Liver (tissue), 9 donors: ENCODE measurements around the gene TMEM131. TPM values are rescaled to one million over a fixed set of nuclear protein-coding genes. Genes with fewer than 3 reads are reported as not detected.

Source experiments
- DNase-seq: peaks from one replicate; pipeline ENCODE4 v3.0.0-alpha.2; 2017; ENCODE audit warnings: low spot score
- H3K27ac ChIP-seq, 2 donors: one replicate each; pipeline ENCODE4 v1.7.0; 2013; ENCODE audit warnings: inconsistent platforms in 2 of 2, low read length in 2 of 2, control low read depth in 1 of 2, low read depth in 1 of 2, mild to moderate bottlenecking in 1 of 2
- H3K27me3 ChIP-seq, 4 donors: one replicate each; pipeline versions ENCODE4 v1.6.1 to v1.7.0; 2013; ENCODE audit warnings: low read length in 3 of 4, inconsistent platforms in 1 of 4, mild to moderate bottlenecking in 1 of 4, moderate library complexity in 1 of 4; ENCODE audit not compliant: control insufficient read depth in 4 of 4, insufficient read depth in 4 of 4
- H3K36me3 ChIP-seq, 4 donors: one replicate each; pipeline versions ENCODE4 v1.6.1 to v1.7.0; 2013; ENCODE audit warnings: low read length in 3 of 4, mild to moderate bottlenecking in 3 of 4, low read depth in 1 of 4, moderate library complexity in 1 of 4; ENCODE audit not compliant: control insufficient read depth in 4 of 4, insufficient read depth in 3 of 4
- H3K4me1 ChIP-seq, 4 donors: one replicate each; pipeline versions ENCODE4 v1.6.1 to v1.7.0; 2013; ENCODE audit warnings: low read length in 3 of 4, mild to moderate bottlenecking in 3 of 4, moderate library complexity in 1 of 4; ENCODE audit not compliant: control insufficient read depth in 4 of 4, insufficient read depth in 4 of 4
- H3K4me3 ChIP-seq, 3 donors: one replicate each; pipeline versions ENCODE4 v1.6.1 to v1.7.0; 2013; ENCODE audit warnings: low read length in 3 of 3, control low read depth in 1 of 3, low read depth in 1 of 3, mild to moderate bottlenecking in 1 of 3
- H3K9ac ChIP-seq, 2 donors: one replicate each; pipeline ENCODE4 v1.7.0; 2013; ENCODE audit warnings: low read length in 2 of 2, mild to moderate bottlenecking in 2 of 2, moderate library complexity in 2 of 2, control low read depth in 1 of 2, low read depth in 1 of 2
- H3K9me3 ChIP-seq, 4 donors: one replicate each; pipeline versions ENCODE4 v1.6.1 to v1.7.0; 2013; ENCODE audit warnings: low read length in 3 of 4; ENCODE audit not compliant: control insufficient read depth in 4 of 4
- ATF3 ChIP-seq: IDR thresholded peaks from 2 replicates; pipeline ENCODE4 v1.6.1; 2016; ENCODE audit warnings: antibody characterized with exemption
- EGR1 ChIP-seq, 2 donors: IDR thresholded peaks; 2 replicates each; pipeline ENCODE4 v1.6.1; 2016 to 2018; ENCODE audit warnings: antibody characterized with exemption in 2 of 2, low read depth in 2 of 2
- FOXA1 ChIP-seq: IDR thresholded peaks from 2 replicates; pipeline ENCODE4 v1.6.1; 2016; ENCODE audit warnings: antibody characterized with exemption
- FOXA2 ChIP-seq: IDR thresholded peaks from 2 replicates; pipeline ENCODE4 v1.6.1; 2016; ENCODE audit warnings: antibody characterized with exemption
- GABPA ChIP-seq, 2 donors: IDR thresholded peaks in 1 of 2; conservative IDR thresholded peaks in 1 of 2; 2 replicates each; pipeline ENCODE4 v1.6.1; 2016; ENCODE audit warnings: antibody characterized with exemption in 2 of 2, mild to moderate bottlenecking in 1 of 2, moderate library complexity in 1 of 2
- HNF4A ChIP-seq, 2 donors: conservative IDR thresholded peaks; 2 replicates each; pipeline ENCODE4 v1.6.1; 2016; ENCODE audit warnings: antibody characterized with exemption in 2 of 2, mild to moderate bottlenecking in 2 of 2
- HNF4G ChIP-seq: IDR thresholded peaks from 2 replicates; pipeline ENCODE4 v1.6.1; 2016; ENCODE audit warnings: antibody characterized with exemption
- JUND ChIP-seq, 2 donors: IDR thresholded peaks; 2 replicates each; pipeline ENCODE4 v1.6.1; 2016; ENCODE audit warnings: antibody characterized with exemption in 2 of 2
- MAX ChIP-seq: IDR thresholded peaks from 2 replicates; pipeline ENCODE4 v1.6.1; 2016; ENCODE audit warnings: antibody characterized with exemption
- NR2F2 ChIP-seq: IDR thresholded peaks from 2 replicates; pipeline ENCODE4 v1.6.1; 2016; ENCODE audit warnings: antibody characterized with exemption
- RAD21 ChIP-seq, 2 donors: IDR thresholded peaks; 2 replicates each; pipeline ENCODE4 v1.6.1; 2016; ENCODE audit warnings: antibody characterized with exemption in 2 of 2, mild to moderate bottlenecking in 2 of 2
- REST ChIP-seq: IDR thresholded peaks from 2 replicates; pipeline ENCODE4 v1.6.1; 2016; ENCODE audit warnings: antibody characterized with exemption, mild to moderate bottlenecking
- RXRA ChIP-seq, 2 donors: IDR thresholded peaks; 2 replicates each; pipeline ENCODE4 v1.6.1; 2017 to 2018; ENCODE audit warnings: antibody characterized with exemption in 2 of 2, mild to moderate bottlenecking in 1 of 2
- SP1 ChIP-seq: IDR thresholded peaks from 2 replicates; pipeline ENCODE4 v1.6.1; 2018; ENCODE audit warnings: antibody characterized with exemption, mild to moderate bottlenecking
- TAF1 ChIP-seq: conservative IDR thresholded peaks from 2 replicates; pipeline ENCODE4 v1.6.1; 2016; ENCODE audit warnings: antibody characterized with exemption, mild to moderate bottlenecking
- YY1 ChIP-seq: IDR thresholded peaks from 2 replicates; pipeline ENCODE4 v1.6.1; 2016; ENCODE audit warnings: antibody characterized with exemption, mild to moderate bottlenecking
- whole genome bisulfite sequencing: extraction: QIAGEN DNeasy Blood & Tissue Kit; methylation state at CpG from one replicate; pipeline ENCODE4 v1.1.7; 2013; 5-methylcytosine and 5-hydroxymethylcytosine counted together
- polyA plus RNA-seq, 2 donors: library from polyadenylated mRNA; stranded (reverse) in 1 of 2; unstranded in 1 of 2; fragments of 200-250 nt in 1 of 2; fragments of >200 nt in 1 of 2; fragmentation: Nextera tagmentation in 1 of 2; extraction: Ambion mirVana in 1 of 2; gene quantifications; one replicate each; pipeline versions ENCODE4 v1.2.1 to v1.2.3, GENCODE V29; 2013 to 2015
- total RNA-seq, 2 donors: library from RNA; depleted of rRNA; stranded (reverse); fragments of >200 nt; gene quantifications; one replicate each; pipeline ENCODE4 v1.2.3, GENCODE V29; 2014
- TF ChIP-seq, protein P1 (sequence below): fragments of 150-350 bp; IDR thresholded peaks from 2 replicates; pipeline ENCODE4 v1.5.1; 2017; ENCODE audit warnings: improper control_type of control experiment, low read depth, low read length; ENCODE audit not compliant: missing input control
- TF ChIP-seq, protein P2 (sequence below): IDR thresholded peaks from 2 replicates; pipeline ENCODE4 v1.6.1; 2016; ENCODE audit warnings: antibody characterized with exemption
- donor health status: healthy.
- donor health status: healthy.
- donor health status: healthy.
- donor health status: healthy.
- donor health status: healthy.

TMEM131 gene
- total and polyA plus RNA-seq, 4 donors, result 6.1 to 22.8 (median 11.2) TPM

DNA sequence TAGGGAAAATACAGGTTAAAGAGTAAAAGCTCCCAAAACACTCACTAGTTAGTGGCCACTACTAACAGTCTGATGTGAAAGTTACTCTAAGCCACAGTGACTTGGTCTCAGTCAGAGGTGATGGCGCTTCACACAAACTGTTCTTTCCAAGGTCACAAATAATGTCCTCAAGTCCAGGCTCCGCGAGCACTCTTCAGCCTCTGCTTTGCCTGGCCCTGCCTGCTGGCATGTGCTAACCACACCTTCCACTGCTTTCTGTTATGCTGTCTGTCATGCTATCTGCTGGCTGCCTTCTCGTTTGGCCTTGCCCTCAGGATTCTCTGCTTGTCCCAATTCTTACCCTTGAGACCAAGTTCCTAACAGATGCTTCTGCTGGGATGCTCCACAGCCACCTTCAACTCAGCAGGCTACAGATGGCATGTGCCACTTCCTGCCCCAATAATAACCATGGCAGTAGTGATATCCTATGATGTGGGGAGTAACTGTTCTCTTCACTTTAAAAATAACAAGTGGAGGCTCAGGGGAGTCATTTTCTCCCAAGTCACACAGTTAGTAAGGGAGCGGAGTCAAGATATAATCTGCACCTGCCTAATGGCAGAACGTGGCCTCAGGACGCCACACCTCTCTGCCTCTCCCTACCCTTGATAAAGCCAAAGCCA lies 206.6 kb downstream of the TMEM131 start:
- WGBS, result 97% methylated on average over 7 of the region's 7 CpGs
- H3K9me3 ChIP-seq, result no peaks in the 10 kb centered on the region
- H3K4me3 ChIP-seq, result no peak overlapping the region
- DNase-seq, result no peak
- no peak for TF ChIP-seq FOXA1
- TF ChIP-seq, protein P1, sequence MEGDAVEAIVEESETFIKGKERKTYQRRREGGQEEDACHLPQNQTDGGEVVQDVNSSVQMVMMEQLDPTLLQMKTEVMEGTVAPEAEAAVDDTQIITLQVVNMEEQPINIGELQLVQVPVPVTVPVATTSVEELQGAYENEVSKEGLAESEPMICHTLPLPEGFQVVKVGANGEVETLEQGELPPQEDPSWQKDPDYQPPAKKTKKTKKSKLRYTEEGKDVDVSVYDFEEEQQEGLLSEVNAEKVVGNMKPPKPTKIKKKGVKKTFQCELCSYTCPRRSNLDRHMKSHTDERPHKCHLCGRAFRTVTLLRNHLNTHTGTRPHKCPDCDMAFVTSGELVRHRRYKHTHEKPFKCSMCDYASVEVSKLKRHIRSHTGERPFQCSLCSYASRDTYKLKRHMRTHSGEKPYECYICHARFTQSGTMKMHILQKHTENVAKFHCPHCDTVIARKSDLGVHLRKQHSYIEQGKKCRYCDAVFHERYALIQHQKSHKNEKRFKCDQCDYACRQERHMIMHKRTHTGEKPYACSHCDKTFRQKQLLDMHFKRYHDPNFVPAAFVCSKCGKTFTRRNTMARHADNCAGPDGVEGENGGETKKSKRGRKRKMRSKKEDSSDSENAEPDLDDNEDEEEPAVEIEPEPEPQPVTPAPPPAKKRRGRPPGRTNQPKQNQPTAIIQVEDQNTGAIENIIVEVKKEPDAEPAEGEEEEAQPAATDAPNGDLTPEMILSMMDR, result no peak
- TF ChIP-seq ATF3, result no peak
- TF ChIP-seq TAF1, result no peak
- TF ChIP-seq, protein P2, sequence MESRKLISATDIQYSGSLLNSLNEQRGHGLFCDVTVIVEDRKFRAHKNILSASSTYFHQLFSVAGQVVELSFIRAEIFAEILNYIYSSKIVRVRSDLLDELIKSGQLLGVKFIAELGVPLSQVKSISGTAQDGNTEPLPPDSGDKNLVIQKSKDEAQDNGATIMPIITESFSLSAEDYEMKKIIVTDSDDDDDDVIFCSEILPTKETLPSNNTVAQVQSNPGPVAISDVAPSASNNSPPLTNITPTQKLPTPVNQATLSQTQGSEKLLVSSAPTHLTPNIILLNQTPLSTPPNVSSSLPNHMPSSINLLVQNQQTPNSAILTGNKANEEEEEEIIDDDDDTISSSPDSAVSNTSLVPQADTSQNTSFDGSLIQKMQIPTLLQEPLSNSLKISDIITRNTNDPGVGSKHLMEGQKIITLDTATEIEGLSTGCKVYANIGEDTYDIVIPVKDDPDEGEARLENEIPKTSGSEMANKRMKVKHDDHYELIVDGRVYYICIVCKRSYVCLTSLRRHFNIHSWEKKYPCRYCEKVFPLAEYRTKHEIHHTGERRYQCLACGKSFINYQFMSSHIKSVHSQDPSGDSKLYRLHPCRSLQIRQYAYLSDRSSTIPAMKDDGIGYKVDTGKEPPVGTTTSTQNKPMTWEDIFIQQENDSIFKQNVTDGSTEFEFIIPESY, result no peak
- TF ChIP-seq HNF4A (conservative IDR thresholded peaks at IDR 0.05), result no peak
- no peak for TF ChIP-seq YY1
- no peak for TF ChIP-seq REST
- TF ChIP-seq FOXA2, result no peak
- no peak for TF ChIP-seq HNF4G
- no peak for TF ChIP-seq NR2F2
- TF ChIP-seq EGR1 (IDR thresholded peaks at IDR 0.05; ENCODE audit: low read depth in 2 of 2), result no peak
- TF ChIP-seq MAX, result no peak
- no peak for TF ChIP-seq RXRA (IDR thresholded peaks at IDR 0.05)
- no peak for TF ChIP-seq JUND (IDR thresholded peaks at IDR 0.05)
- no peak for TF ChIP-seq GABPA (IDR thresholded peaks at IDR 0.05 in 1 of 2, conservative IDR thresholded peaks at IDR 0.05 in 1 of 2)
- TF ChIP-seq RAD21 (IDR thresholded peaks at IDR 0.05), result no peak
- TF ChIP-seq SP1, result no peak
- H3K27ac ChIP-seq, result no peak overlapping the region
- H3K36me3 ChIP-seq, result peaks cover 5 to 23% (median 11%) of the 10 kb centered on the region in 4 donors
- no peaks in the 10 kb centered on the region for H3K27me3 ChIP-seq
- H3K9ac ChIP-seq, result no peak overlapping the region
- no peaks in the 10 kb centered on the region for H3K4me1 ChIP-seq
